ENCODE measurements around the gene FUT3.

DNA sequence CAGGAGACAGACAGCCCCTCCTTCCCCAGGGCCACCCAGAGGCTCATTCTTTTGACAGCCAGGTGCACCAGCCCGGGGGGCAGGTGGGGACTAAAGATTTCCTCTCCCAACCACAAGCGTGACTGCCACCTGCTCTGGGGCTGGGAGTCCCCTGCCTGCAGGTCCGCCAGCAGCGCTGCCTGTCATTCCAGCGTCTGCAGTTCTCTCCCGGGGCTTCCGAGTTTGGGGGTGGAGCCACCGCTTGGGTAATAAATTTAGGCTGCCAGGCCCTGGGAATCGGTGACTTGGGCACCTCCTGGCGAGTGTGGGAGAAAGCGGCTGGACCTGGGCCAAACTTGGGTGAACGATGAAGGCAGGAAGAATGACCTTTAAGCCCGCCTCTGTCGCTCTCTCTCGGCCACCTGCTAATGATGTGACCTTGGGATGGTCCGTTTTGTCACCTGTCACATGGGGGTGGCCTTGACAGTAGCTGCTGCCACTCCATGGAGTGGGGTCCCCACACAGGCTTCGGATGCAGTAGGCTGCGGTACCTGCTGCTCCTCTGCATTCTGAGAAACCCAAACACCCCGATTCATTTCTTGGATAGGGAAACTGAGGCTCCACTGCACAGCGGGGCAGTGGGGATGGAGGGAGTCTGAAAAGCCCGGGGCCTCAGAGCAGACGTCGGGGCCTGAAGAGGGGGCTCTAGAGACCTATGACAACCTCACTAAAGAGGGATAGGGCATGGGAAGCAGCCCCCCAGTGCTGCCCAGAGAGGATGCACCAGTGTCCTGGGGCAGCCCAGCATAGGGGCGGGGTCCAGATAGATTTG, 24.5 kb downstream of the FUT3 start:
- TF ChIP-seq, protein P1, sequence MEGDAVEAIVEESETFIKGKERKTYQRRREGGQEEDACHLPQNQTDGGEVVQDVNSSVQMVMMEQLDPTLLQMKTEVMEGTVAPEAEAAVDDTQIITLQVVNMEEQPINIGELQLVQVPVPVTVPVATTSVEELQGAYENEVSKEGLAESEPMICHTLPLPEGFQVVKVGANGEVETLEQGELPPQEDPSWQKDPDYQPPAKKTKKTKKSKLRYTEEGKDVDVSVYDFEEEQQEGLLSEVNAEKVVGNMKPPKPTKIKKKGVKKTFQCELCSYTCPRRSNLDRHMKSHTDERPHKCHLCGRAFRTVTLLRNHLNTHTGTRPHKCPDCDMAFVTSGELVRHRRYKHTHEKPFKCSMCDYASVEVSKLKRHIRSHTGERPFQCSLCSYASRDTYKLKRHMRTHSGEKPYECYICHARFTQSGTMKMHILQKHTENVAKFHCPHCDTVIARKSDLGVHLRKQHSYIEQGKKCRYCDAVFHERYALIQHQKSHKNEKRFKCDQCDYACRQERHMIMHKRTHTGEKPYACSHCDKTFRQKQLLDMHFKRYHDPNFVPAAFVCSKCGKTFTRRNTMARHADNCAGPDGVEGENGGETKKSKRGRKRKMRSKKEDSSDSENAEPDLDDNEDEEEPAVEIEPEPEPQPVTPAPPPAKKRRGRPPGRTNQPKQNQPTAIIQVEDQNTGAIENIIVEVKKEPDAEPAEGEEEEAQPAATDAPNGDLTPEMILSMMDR (IDR thresholded peaks at IDR 0.05): no peak
- TF ChIP-seq POLR2A (IDR thresholded peaks at IDR 0.05) (no peak), EP300 (IDR thresholded peaks at IDR 0.05) (no peak)

Data from tibial nerve (tissue), 4 donors.